Measurements from ENCODE around the gene ZBTB14.

The ZBTB14 gene

GRCh38 chr18:5288517-5288935 lies 7.0 kb downstream of the ZBTB14 start:
- DNase-seq: no peak

GRCh38 chr18:5287854-5288253 lies 7.7 kb downstream of the ZBTB14 start:
- DNase-seq: no peak

GRCh38 chr18:5286525-5286924 lies 9.0 kb downstream of the ZBTB14 start:
- no peak for DNase-seq

- DNase-seq: no peak
Measured at GRCh38 chr18:5285326-5285725, 10.2 kb downstream of the ZBTB14 start.

GRCh38 chr18:5284808-5285207 lies 10.7 kb downstream of the ZBTB14 start:
- no peak for DNase-seq

DNA sequence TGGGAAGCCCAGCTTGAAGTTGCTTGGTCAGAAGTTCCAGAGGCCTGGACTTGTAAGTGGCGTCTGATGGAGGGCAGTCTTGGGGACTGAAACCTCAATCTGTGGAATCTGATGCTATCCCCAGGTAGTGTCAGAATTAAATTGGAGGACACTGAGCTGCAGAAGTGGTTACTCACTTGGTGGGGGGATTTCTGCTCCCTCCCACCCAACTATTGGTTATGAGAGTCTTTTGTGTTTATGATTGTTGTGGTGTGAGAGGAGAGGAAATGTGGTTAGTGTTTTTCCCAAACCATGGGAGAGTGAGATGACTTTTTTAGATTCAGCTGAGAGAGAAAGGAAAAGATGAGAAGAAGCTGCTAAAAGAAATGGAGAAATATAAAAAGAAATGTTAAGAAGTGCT lies 12.8 kb downstream of the ZBTB14 start:
- DNase-seq: no peak

DNA sequence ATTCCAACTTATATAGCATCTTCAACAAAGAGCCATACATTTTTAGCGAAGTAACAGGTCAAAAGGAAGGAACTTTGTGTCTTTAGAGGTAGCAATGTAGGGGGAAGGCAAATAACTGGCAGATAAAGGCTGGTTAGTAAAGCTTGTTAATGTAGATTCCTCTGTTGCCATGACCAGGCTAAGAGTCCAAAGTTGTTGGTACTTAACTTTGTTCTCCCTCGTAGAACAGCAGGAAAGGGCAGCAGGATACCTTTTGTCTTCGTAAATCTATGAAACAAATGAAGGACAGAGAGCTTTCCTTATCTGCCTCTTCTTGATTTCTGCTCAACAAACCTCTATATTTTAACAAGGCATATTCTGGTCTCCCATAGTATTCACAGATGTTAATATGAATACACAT lies 18.6 kb downstream of the ZBTB14 start:
- no peak for DNase-seq

DNA sequence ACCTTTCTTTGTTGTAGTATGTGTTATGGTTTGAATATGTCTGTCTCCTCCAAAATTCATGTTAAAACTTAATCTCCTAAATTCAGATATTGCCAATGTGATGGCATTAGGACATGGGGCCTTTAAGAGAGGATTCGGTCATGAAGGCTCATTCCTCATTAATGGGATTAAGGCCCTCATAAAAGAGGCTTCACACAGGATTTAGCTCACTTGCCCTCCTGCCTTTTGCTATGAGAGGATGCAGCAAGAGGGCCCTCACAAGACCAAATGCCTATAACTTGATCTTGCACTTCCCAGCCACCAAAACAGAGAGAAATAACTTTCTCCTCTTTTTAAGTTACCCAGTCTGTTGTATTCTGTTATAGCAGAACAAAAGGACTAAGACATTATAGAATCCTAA lies 19.7 kb downstream of the ZBTB14 start:
- no peak for DNase-seq

DNA sequence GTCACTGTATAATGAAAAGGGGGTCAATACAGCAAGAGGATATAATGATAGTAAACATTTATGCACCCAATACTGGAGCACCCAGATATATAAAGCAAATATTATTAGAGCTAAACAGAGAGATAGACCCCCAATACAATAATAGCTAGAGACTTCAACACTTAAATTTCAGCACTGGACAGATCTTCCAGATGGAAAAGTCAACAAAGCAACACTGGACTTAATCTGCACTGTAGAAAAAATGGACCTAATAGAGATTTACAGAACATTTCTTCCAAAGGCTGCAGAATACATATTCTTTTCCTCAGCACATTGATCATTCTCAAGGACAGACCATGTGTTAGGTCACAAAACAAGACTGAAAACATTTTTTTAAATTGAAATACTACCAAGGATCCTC lies 26.7 kb downstream of the ZBTB14 start:
- DNase-seq: no peak

DNA sequence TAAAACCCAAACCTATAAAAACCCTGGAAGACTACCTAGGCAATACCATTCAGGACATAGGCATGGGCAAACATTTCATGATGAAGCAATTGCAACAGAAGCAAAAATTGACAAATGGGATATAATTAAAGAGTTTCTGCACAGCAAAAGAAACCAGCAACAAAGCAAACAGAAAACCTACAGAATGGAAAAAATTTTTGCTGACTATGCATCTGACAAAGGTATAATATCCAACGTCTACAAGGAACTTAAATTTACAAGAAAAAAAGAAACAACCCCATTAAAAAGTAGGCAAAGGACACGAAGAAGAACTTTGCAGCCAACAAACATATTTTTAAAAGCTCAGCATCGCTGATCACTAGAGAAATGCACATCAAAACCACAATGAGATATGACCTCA lies 28.8 kb downstream of the ZBTB14 start:
- DNase-seq: no peak

GRCh38 chr18:5253910-5254309 lies 41.6 kb downstream of the ZBTB14 start:
- DNase-seq: no peak

- no peak for DNase-seq
Measured at GRCh38 chr18:5251117-5251516, 44.4 kb downstream of the ZBTB14 start.

- DNase-seq: no peak
Measured at GRCh38 chr18:5250603-5251002, 44.9 kb downstream of the ZBTB14 start.

GRCh38 chr18:5244941-5245340 lies 50.6 kb downstream of the ZBTB14 start:
- no peak for DNase-seq

- no peak for DNase-seq
Measured at GRCh38 chr18:5239447-5239846, 56.1 kb downstream of the ZBTB14 start.

All from T-helper 2 cell (primary cell).